GM23338 (cell line): ENCODE data around the gene PML. TPM values are rescaled to one million over a fixed set of nuclear protein-coding genes. Genes with fewer than 3 reads are reported as not detected.

Source experiments
- ATAC-seq: fragments of 200-7000 bp; cut with Tn5 transposase; 3 replicates; pipeline ENCODE4 v1.9.1; 2020
- DNase-seq: peaks from one replicate; pipeline ENCODE4 v3.0.0-alpha.2; 2015; ENCODE audit warnings: low spot score
- H2AFZ ChIP-seq: fragments of 200-600 bp; sonication (generic); 2 replicates; pipeline ENCODE4 v1.8.0; 2016; ENCODE audit warnings: antibody characterized with exemption, mild to moderate bottlenecking, moderate library complexity
- H3F3A ChIP-seq: fragments of 200-600 bp; sonication (generic); replicated peaks from 2 replicates; pipeline ENCODE4 v1.8.0; 2017; ENCODE audit warnings: antibody characterized with exemption, mixed run types, low read depth
- H3K27ac ChIP-seq: fragments of 200-600 bp; sonication (generic); 2 replicates; pipeline ENCODE4 v1.6.1; 2016; ENCODE audit warnings: low read depth
- H3K27me3 ChIP-seq: fragments of 200-600 bp; sonication (generic); 2 replicates; pipeline ENCODE4 v1.8.0; 2016; ENCODE audit warnings: mild to moderate bottlenecking, mixed run types, moderate library complexity; ENCODE audit not compliant: insufficient read depth
- H3K36me3 ChIP-seq: fragments of 200-600 bp; sonication (generic); 2 replicates; pipeline ENCODE4 v1.8.0; 2016; ENCODE audit warnings: mild to moderate bottlenecking; ENCODE audit not compliant: insufficient read depth
- H3K4me1 ChIP-seq: fragments of 200-600 bp; sonication (generic); 2 replicates; pipeline ENCODE4 v1.8.0; 2016; ENCODE audit warnings: mild to moderate bottlenecking, moderate library complexity; ENCODE audit not compliant: insufficient read depth
- H3K4me2 ChIP-seq: fragments of 200-600 bp; sonication (generic); 2 replicates; pipeline ENCODE4 v1.7.1; 2017; ENCODE audit warnings: mixed run types
- H3K4me3 ChIP-seq: fragments of 200-600 bp; sonication (generic); 2 replicates; pipeline ENCODE4 v1.6.1; 2016; ENCODE audit warnings: mixed run types
- H3K79me2 ChIP-seq: fragments of 200-600 bp; sonication (generic); replicated peaks from 2 replicates; pipeline ENCODE4 v1.8.0; 2017; ENCODE audit warnings: mild to moderate bottlenecking; ENCODE audit not compliant: insufficient read depth
- H3K9me2 ChIP-seq: fragments of 200-600 bp; sonication (generic); 2 replicates; pipeline ENCODE4 v1.8.0; 2017; ENCODE audit not compliant: insufficient read depth
- H4K20me1 ChIP-seq: fragments of 200-600 bp; sonication (generic); replicated peaks from 2 replicates; pipeline ENCODE4 v1.8.0; 2017; ENCODE audit warnings: mild to moderate bottlenecking; ENCODE audit not compliant: insufficient read depth
- H3K27ac Mint-ChIP-seq: 2 replicates; pipeline ENCODE4 v1.8.0; 2020; ENCODE audit warnings: inconsistent platforms, mild to moderate bottlenecking, moderate library complexity, mixed read lengths
- H3K27me3 Mint-ChIP-seq: 3 replicates; pipeline ENCODE4 v1.8.0; 2022; ENCODE audit warnings: low read depth, mild to moderate bottlenecking, moderate library complexity, mixed read lengths, inconsistent platforms; ENCODE audit not compliant: insufficient read depth, poor library complexity
- H3K36me3 Mint-ChIP-seq: 3 replicates; pipeline ENCODE4 v1.8.0; 2021; ENCODE audit warnings: low read depth, mild to moderate bottlenecking, inconsistent platforms, moderate library complexity, mixed read lengths
- H3K4me1 Mint-ChIP-seq: 3 replicates; pipeline ENCODE4 v1.8.0; 2020; ENCODE audit warnings: mild to moderate bottlenecking, inconsistent platforms, mixed read lengths
- H3K4me3 Mint-ChIP-seq: 3 replicates; pipeline ENCODE4 v1.8.0; 2021; ENCODE audit warnings: moderate library complexity, mild to moderate bottlenecking, inconsistent platforms, mixed read lengths
- H3K9me3 Mint-ChIP-seq: 3 replicates; pipeline ENCODE4 v1.8.0; 2020; ENCODE audit warnings: moderate library complexity, mild to moderate bottlenecking, inconsistent platforms, mixed read lengths
- CREB1 ChIP-seq: fragments of 250-450 bp; sonication (Bioruptor Pico); IDR thresholded peaks from 2 replicates; pipeline ENCODE4 v1.5.0; 2020; ENCODE audit warnings: low read depth, mild to moderate bottlenecking, moderate library complexity
- CTCF ChIP-seq, 2 experiments: fragments of 200-600 bp in 1 of 2; sonication (generic) in 1 of 2; conservative IDR thresholded peaks; 2 replicates each; pipeline versions ENCODE4 v1.5.1 to v1.6.1; 2016 to 2017; ENCODE audit warnings: antibody characterized with exemption in 2 of 2, low read depth in 2 of 2, mild to moderate bottlenecking in 2 of 2, moderate library complexity in 1 of 2
- ETS1 ChIP-seq: IDR thresholded peaks from 2 replicates; pipeline ENCODE4 v1.6.1; 2016; ENCODE audit warnings: antibody characterized with exemption
- EZH2phosphoT487 ChIP-seq: fragments of 200-600 bp; sonication (generic); IDR thresholded peaks from one replicate; pipeline ENCODE4 v1.8.1; 2018; ENCODE audit warnings: antibody characterized with exemption; ENCODE audit not compliant: unreplicated experiment
- JUNB ChIP-seq: IDR thresholded peaks from one replicate; pipeline ENCODE4 v1.6.1; 2016; ENCODE audit warnings: antibody characterized with exemption; ENCODE audit not compliant: unreplicated experiment
- NANOG ChIP-seq: IDR thresholded peaks from 2 replicates; pipeline ENCODE4 v1.6.1; 2016; ENCODE audit warnings: antibody characterized with exemption, borderline replicate concordance
- POLR2AphosphoS5 ChIP-seq: IDR thresholded peaks from 2 replicates; pipeline ENCODE4 v1.6.1; 2016; ENCODE audit warnings: antibody characterized with exemption, low read depth
- REST ChIP-seq: IDR thresholded peaks from one replicate; pipeline ENCODE4 v1.6.1; 2018; ENCODE audit warnings: antibody characterized with exemption; ENCODE audit not compliant: unreplicated experiment
- STAT1 ChIP-seq: IDR thresholded peaks from one replicate; pipeline ENCODE4 v1.6.1; 2016; ENCODE audit warnings: antibody characterized with exemption; ENCODE audit not compliant: unreplicated experiment
- ZNF114 ChIP-seq: fragments of 250-450 bp; sonication (Bioruptor Pico); IDR thresholded peaks from 2 replicates; pipeline ENCODE4 v1.5.0; 2020; ENCODE audit warnings: mild to moderate bottlenecking, moderate library complexity
- ZNF331 ChIP-seq: fragments of 250-450 bp; sonication (Bioruptor Pico); IDR thresholded peaks from 2 replicates; pipeline ENCODE4 v1.5.0; 2020; ENCODE audit warnings: low read depth, mild to moderate bottlenecking, moderate library complexity
- ZNF462 ChIP-seq: fragments of 250-450 bp; sonication (Bioruptor Pico); IDR thresholded peaks from 2 replicates; pipeline ENCODE4 v1.5.0; 2020; ENCODE audit warnings: mild to moderate bottlenecking, moderate library complexity
- polyA plus RNA-seq: library from polyadenylated mRNA; unstranded; fragments of >200 nt; fragmentation: Nextera tagmentation; extraction: Ambion mirVana; gene quantifications from 2 replicates; pipeline ENCODE4 v1.2.1, GENCODE V29; 2016
- total RNA-seq: library from RNA; depleted of rRNA; stranded (reverse); fragments of >200 nt; shearing (Covaris generic); gene quantifications from 2 replicates; pipeline ENCODE4 v1.2.3, GENCODE V29; 2014

PML gene
- total and polyA plus RNA-seq, 2 experiments from 2014 or later = 19.0 to 73.1 TPM

- TF ChIP-seq ETS1 (no peak), EZH2phosphoT487 (no peak), ZNF462 (CRISPR knock-in tag) (no peak), ZNF331 (no peak)
These were observed 46.9 kb upstream of the PML start (continued) for GRCh38 chr15:73947651-73948050.

- Histone ChIP-seq H3K4me3 (no peak overlapping the region), H2AFZ (no peak overlapping the region), H3K4me1 (peaks cover 4% of the 10 kb centered on the region; the same call in 1 of the 2 replicates), H3F3A (no peaks in the 10 kb centered on the region), H3K36me3 (no peaks in the 10 kb centered on the region), H3K27me3 (no peaks in the 10 kb centered on the region), H3K79me2 (no peaks in the 10 kb centered on the region), H4K20me1 (no peaks in the 10 kb centered on the region), H3K9me2 (no peaks in the 10 kb centered on the region), H3K4me2 (no peak overlapping the region), H3K27ac (no peak overlapping the region)
- Mint-ChIP-seq H3K36me3 (no peaks in the 10 kb centered on the region; the same call in 2 of the 3 replicates), H3K4me3 (no peak overlapping the region), H3K9me3 (no peaks in the 10 kb centered on the region), H3K4me1 (peaks cover 13% of the 10 kb centered on the region), H3K27me3 (peaks cover 17% of the 10 kb centered on the region), H3K27ac (no peak overlapping the region)
- ATAC-seq = no peak
- no peak for DNase-seq
- TF ChIP-seq EZH2phosphoT487 (no peak), CREB1 (CRISPR knock-in tag) (no peak), ZNF331 (no peak), POLR2AphosphoS5 (no peak), JUNB (no peak), NANOG (no peak), ZNF114 (CRISPR knock-in tag) (no peak), CTCF (conservative IDR thresholded peaks at IDR 0.05; ENCODE audit: low read depth in 2 of 2) (no peak), STAT1 (no peak), REST (no peak)
These were observed 46.1 kb upstream of the PML start for GRCh38 chr15:73948396-73948795.
